SK-N-SH (cell line): Measurements from ENCODE around the gene DEXI. TPM values are rescaled to one million over a fixed set of nuclear protein-coding genes. Genes with fewer than 3 reads are reported as not detected.

Experiments used
- CTCF ChIA-PET: fragments of 300-600, 350-600 bp; formaldehyde crosslinking; extraction: SDS; loops from one replicate; lab custom pipeline; 2021; lab: Yijun Ruan, JAX
- POLR2A ChIA-PET: fragments of 350-600 bp; sonication (Branson Sonifier 250); formaldehyde crosslinking; extraction: SDS; loops from one replicate; lab custom pipeline; 2020; ENCODE audit warnings: antibody characterized with exemption, inconsistent platforms; lab: Yijun Ruan, JAX
- DNase-seq: peaks from one replicate; pipeline ENCODE4 v3.0.0; 2012
- H2AFZ ChIP-seq: fragments of 200-600 bp; sonication (generic); 2 replicates; pipeline ENCODE4 v1.8.1; 2016; ENCODE audit warnings: antibody characterized with exemption, mild to moderate bottlenecking, low read depth
- H3F3A ChIP-seq: fragments of 200-600 bp; sonication (generic); replicated peaks from 2 replicates; pipeline ENCODE3; 2016; ENCODE audit warnings: antibody characterized with exemption, mild to moderate bottlenecking; ENCODE audit not compliant: insufficient read depth
- H3K27ac ChIP-seq, 2 experiments: fragments of 200-500 bp in 1 of 2; fragments of 200-600 bp in 1 of 2; sonication (Bioruptor generic) in 1 of 2; sonication (generic), shearing (Covaris generic) in 1 of 2; 2 replicates each; pipeline versions ENCODE4 v1.5.1 to v1.6.1; 2014 to 2016; ENCODE audit warnings: low read depth in 2 of 2, inconsistent platforms in 1 of 2, low read length in 1 of 2, mild to moderate bottlenecking in 1 of 2, mixed read lengths in 1 of 2
- H3K27me3 ChIP-seq: fragments of 200-600 bp; sonication (generic), shearing (Covaris generic); 2 replicates; pipeline ENCODE4 v1.6.1; 2016; ENCODE audit warnings: mixed run types; ENCODE audit not compliant: insufficient read depth
- H3K36me3 ChIP-seq, 2 experiments: fragments of 200-500 bp in 1 of 2; fragments of 200-600 bp in 1 of 2; sonication (Bioruptor generic) in 1 of 2; sonication (generic) in 1 of 2; replicated peaks in 1 of 2; 2 replicates each; pipeline versions ENCODE3 to v1.5.1; 2014 to 2016; ENCODE audit warnings: low read length in 1 of 2, mild to moderate bottlenecking in 1 of 2; ENCODE audit not compliant: insufficient read depth in 2 of 2, control insufficient read depth in 1 of 2
- H3K4me1 ChIP-seq, 2 experiments: fragments of 200-500 bp in 1 of 2; fragments of 200-600 bp in 1 of 2; sonication (Bioruptor generic) in 1 of 2; sonication (generic), shearing (Covaris generic) in 1 of 2; 2 replicates each; pipeline versions ENCODE4 v1.5.1 to v1.6.1; 2014 to 2016; ENCODE audit warnings: low read depth in 1 of 2, low read length in 1 of 2, mixed run types in 1 of 2; ENCODE audit not compliant: insufficient read depth in 2 of 2, control insufficient read depth in 1 of 2
- H3K4me2 ChIP-seq: fragments of 200-600 bp; sonication (generic), shearing (Covaris generic); 2 replicates; pipeline ENCODE4 v1.6.1; 2017; ENCODE audit warnings: mixed run types
- H3K4me3 ChIP-seq, 2 experiments: fragments of 200-500 bp in 1 of 2; fragments of 200-600 bp in 1 of 2; sonication (Bioruptor generic) in 1 of 2; sonication (generic), shearing (Covaris generic) in 1 of 2; 2 replicates each; pipeline versions ENCODE4 v1.5.1 to v1.8.1; 2014 to 2016; ENCODE audit warnings: low read depth in 2 of 2, inconsistent platforms in 1 of 2, low read length in 1 of 2, mild to moderate bottlenecking in 1 of 2, mixed read lengths in 1 of 2, moderate library complexity in 1 of 2
- H3K79me2 ChIP-seq: fragments of 200-600 bp; sonication (generic); 2 replicates; pipeline ENCODE4 v1.8.1; 2017; ENCODE audit warnings: mild to moderate bottlenecking; ENCODE audit not compliant: insufficient read depth
- H3K9ac ChIP-seq: fragments of 200-600 bp; sonication (generic); 2 replicates; pipeline ENCODE4 v1.6.1; 2017; ENCODE audit warnings: mixed run types
- H3K9me2 ChIP-seq: fragments of 200-600 bp; sonication (generic); 2 replicates; pipeline ENCODE4 v1.6.1; 2017; ENCODE audit warnings: mixed run types
- H3K9me3 ChIP-seq: fragments of 200-600 bp; sonication (generic); 2 replicates; pipeline ENCODE4 v1.6.1; 2017; ENCODE audit warnings: mixed run types, mild to moderate bottlenecking, moderate library complexity
- H4K20me1 ChIP-seq: fragments of 200-600 bp; sonication (generic); 2 replicates; pipeline ENCODE4 v1.6.1; 2017; ENCODE audit warnings: mild to moderate bottlenecking, mixed run types; ENCODE audit not compliant: insufficient read depth
- CTCF ChIP-seq: fragments of 200-600 bp; sonication (generic); IDR thresholded peaks from 2 replicates; pipeline ENCODE4 v1.6.1; 2017; ENCODE audit warnings: antibody characterized with exemption, mild to moderate bottlenecking, moderate library complexity
- ELF1 ChIP-seq: IDR thresholded peaks from 2 replicates; pipeline ENCODE4 v1.4.0; 2012
- FOSL2 ChIP-seq: IDR thresholded peaks from 2 replicates; pipeline ENCODE4 v1.4.0; 2012; ENCODE audit warnings: low read depth, mild to moderate bottlenecking, moderate library complexity, borderline replicate concordance
- FOXM1 ChIP-seq: IDR thresholded peaks from 2 replicates; pipeline ENCODE4 v1.4.0; 2012; ENCODE audit warnings: low read depth, mild to moderate bottlenecking
- MEF2A ChIP-seq: IDR thresholded peaks from 2 replicates; pipeline ENCODE4 v1.4.0; 2012; ENCODE audit warnings: low read depth, borderline replicate concordance
- MXI1 ChIP-seq: IDR thresholded peaks from 2 replicates; pipeline ENCODE4 v1.6.1; 2012; ENCODE audit warnings: mild to moderate bottlenecking, low read depth, low read length, improper control_type of control experiment
- PBX3 ChIP-seq: IDR thresholded peaks from 2 replicates; pipeline ENCODE4; 2012
- RAD21 ChIP-seq: IDR thresholded peaks from 2 replicates; pipeline ENCODE4 v1.6.1; 2012; ENCODE audit warnings: mild to moderate bottlenecking, low read length
- RCOR1 ChIP-seq: fragments of 150-350 bp; IDR thresholded peaks from 2 replicates; pipeline ENCODE4 v1.6.1; 2017; ENCODE audit warnings: antibody characterized with exemption, low read length
- RXRA ChIP-seq: IDR thresholded peaks from 2 replicates; pipeline ENCODE4 v1.4.0; 2012; ENCODE audit warnings: low read depth, mild to moderate bottlenecking, borderline replicate concordance
- SMC3 ChIP-seq: IDR thresholded peaks from 2 replicates; pipeline ENCODE4 v1.6.1; 2012; ENCODE audit warnings: low read depth, low read length, improper control_type of control experiment
- TAF1 ChIP-seq: IDR thresholded peaks from 2 replicates; pipeline ENCODE4 v1.6.1; 2012; ENCODE audit warnings: low read depth, mild to moderate bottlenecking, low read length, moderate library complexity, borderline replicate concordance
- TCF12 ChIP-seq: IDR thresholded peaks from 2 replicates; pipeline ENCODE4 v1.4.0; 2012
- YY1 ChIP-seq: IDR thresholded peaks from 2 replicates; pipeline ENCODE4 v1.4.0; 2012; ENCODE audit warnings: low read depth, mild to moderate bottlenecking
- WGBS: methylation state at CpG from one replicate; pipeline ENCODE4 v1.1.6; 2017; ENCODE audit warnings: low lambda C conversion rate; 5-methylcytosine and 5-hydroxymethylcytosine counted together
- polyA plus RNA-seq, 3 experiments: library from polyadenylated mRNA; depleted of rRNA; stranded (reverse); fragments of >200 nt; gene quantifications; 2 replicates each; pipeline ENCODE4 v1.2.3, GENCODE V29; 2012
- TF ChIP-seq, protein P1 (sequence below): IDR thresholded peaks from 2 replicates; pipeline ENCODE4 v1.4.0; 2012; ENCODE audit warnings: low read depth, borderline replicate concordance
- TF ChIP-seq, protein P2 (sequence below): fragments of 150-350 bp; IDR thresholded peaks from 2 replicates; pipeline ENCODE4 v1.6.1; 2017; ENCODE audit warnings: antibody characterized with exemption, low read length, low read depth, borderline replicate concordance

DEXI gene
- polyA plus RNA-seq, 1 of the 3 experiments (the other 2 are of a cell fraction) = 55.5 TPM

GRCh38 chr16:10964039-10964890 is 22.0 kb upstream of the DEXI start:
- DNase-seq = peak; percentile 79
- H3K27ac ChIP-seq = peak overlapping the region in 1 of 2 experiments; percentile 29; a peak in 1 of 4 replicates
- no peak overlapping the region for H3K4me2 ChIP-seq
- H3K36me3 ChIP-seq = peaks cover 5 to 16% of the 10 kb centered on the region in 2 experiments
- 46% methylated on average over 20 of the region's 20 CpGs for WGBS
- no peaks in the 10 kb centered on the region for H3K27me3 ChIP-seq
- H4K20me1 ChIP-seq = no peaks in the 10 kb centered on the region
- no peaks in the 10 kb centered on the region for H3K9me3 ChIP-seq
- ChIA-PET POLR2A (interaction anchor here (1.1 to 1.6 kb wide), 2 partner anchors 292 to 333 kb away, joined by 3 to 5 read pairs; partner anchors contain the start of gene SOCS1), CTCF (interaction anchor here (0.6 to 12.7 kb wide), 88 partner anchors 10 to 750 kb away, joined by 3 to 318 read pairs (median 4); partner anchors contain the start of genes CLEC16A, DEXI, PRM3 and SOCS1)
- H3K4me3 ChIP-seq = peak overlapping the region in 1 of 2 experiments; percentile 30; a peak in 1 of 4 replicates
- no peaks in the 10 kb centered on the region for H3K9me2 ChIP-seq
- no peak overlapping the region for H3K9ac ChIP-seq
- H3F3A ChIP-seq = peaks cover 18% of the 10 kb centered on the region
- TF ChIP-seq ELF1 = no peak
- TF ChIP-seq RCOR1 = 0 out of 2 replicates have a peak, but pooled peaks have one; percentile 15
- TF ChIP-seq RAD21 = peak; percentile 94
- TF ChIP-seq SMC3 = peak; percentile 84
- TF ChIP-seq PBX3 = peak; percentile 55
- TF ChIP-seq TCF12 = no peak
- TF ChIP-seq MXI1 = peak; percentile 39; the same call in 1 of the 2 replicates
- peak; percentile 92 for TF ChIP-seq CTCF
- H3K4me1 ChIP-seq = peaks cover 13 to 25% of the 10 kb centered on the region in 2 experiments
- H2AFZ ChIP-seq = no peak overlapping the region
- H3K79me2 ChIP-seq = 0 out of 2 replicates have a peak, but pooled peaks cover 7% of the 10 kb centered on the region

DNA sequence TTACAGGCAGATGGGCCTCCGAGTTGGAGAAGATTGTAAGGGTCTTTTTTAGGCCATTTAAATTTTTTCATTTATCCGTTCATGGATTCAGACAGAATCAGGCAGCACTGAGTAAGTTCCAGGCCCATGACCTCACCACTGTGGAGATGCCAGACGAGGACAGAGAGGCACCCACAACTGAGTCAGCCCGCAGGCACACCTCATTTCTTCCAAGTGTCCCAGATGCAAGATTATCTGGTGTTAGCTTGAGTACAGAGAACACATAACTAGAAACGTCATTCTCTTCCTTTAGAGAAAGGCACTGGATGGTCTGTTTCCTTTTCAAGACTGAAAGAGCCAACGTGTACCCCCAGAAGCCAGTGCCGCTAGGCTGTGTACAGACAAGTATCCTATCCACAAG is 19.0 kb upstream of the DEXI start:
- H3K27ac ChIP-seq = peak overlapping the region in 1 of 2 experiments; percentile 92; a peak in 2 of 4 replicates
- peaks cover 5 to 16% of the 10 kb centered on the region in 2 experiments for H3K36me3 ChIP-seq
- no peaks in the 10 kb centered on the region for H3K9me2 ChIP-seq
- ChIA-PET CTCF (interaction anchor here (1.4 to 12.7 kb wide), 3 partner anchors 12 to 337 kb away, joined by 3 to 199 read pairs (median 39); partner anchors contain the start of genes CLEC16A and SOCS1), POLR2A (no interaction called here)
- no peak overlapping the region for H2AFZ ChIP-seq
- H3K9me3 ChIP-seq = no peaks in the 10 kb centered on the region
- no peaks in the 10 kb centered on the region for H3K27me3 ChIP-seq
- peaks cover 16% of the 10 kb centered on the region; the same call in 1 of the 2 replicates for H3K79me2 ChIP-seq
- peak overlapping the region; percentile 59; the same call in 1 of the 2 replicates for H3K9ac ChIP-seq
- no peaks in the 10 kb centered on the region for H4K20me1 ChIP-seq
- peaks cover 19 to 46% of the 10 kb centered on the region in 2 experiments for H3K4me1 ChIP-seq
- H3K4me2 ChIP-seq = peak overlapping the region; percentile 56
- no peak overlapping the region for H3K4me3 ChIP-seq
- WGBS = 30% methylated on average over 7 of the region's 7 CpGs
- DNase-seq = no peak
- peaks cover 38% of the 10 kb centered on the region for H3F3A ChIP-seq
- no peak for TF ChIP-seq FOXM1
- TF ChIP-seq, protein P1, sequence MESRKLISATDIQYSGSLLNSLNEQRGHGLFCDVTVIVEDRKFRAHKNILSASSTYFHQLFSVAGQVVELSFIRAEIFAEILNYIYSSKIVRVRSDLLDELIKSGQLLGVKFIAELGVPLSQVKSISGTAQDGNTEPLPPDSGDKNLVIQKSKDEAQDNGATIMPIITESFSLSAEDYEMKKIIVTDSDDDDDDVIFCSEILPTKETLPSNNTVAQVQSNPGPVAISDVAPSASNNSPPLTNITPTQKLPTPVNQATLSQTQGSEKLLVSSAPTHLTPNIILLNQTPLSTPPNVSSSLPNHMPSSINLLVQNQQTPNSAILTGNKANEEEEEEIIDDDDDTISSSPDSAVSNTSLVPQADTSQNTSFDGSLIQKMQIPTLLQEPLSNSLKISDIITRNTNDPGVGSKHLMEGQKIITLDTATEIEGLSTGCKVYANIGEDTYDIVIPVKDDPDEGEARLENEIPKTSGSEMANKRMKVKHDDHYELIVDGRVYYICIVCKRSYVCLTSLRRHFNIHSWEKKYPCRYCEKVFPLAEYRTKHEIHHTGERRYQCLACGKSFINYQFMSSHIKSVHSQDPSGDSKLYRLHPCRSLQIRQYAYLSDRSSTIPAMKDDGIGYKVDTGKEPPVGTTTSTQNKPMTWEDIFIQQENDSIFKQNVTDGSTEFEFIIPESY = no peak
- TF ChIP-seq FOSL2 = peak; percentile 87
- peak; percentile 60; the same call in 1 of the 2 replicates for TF ChIP-seq RXRA
- no peak for TF ChIP-seq RAD21
- no peak for TF ChIP-seq YY1
- TF ChIP-seq TAF1 = no peak
- 0 out of 2 replicates have a peak, but pooled peaks have one; percentile 17 for TF ChIP-seq MEF2A
- TF ChIP-seq, protein P2, sequence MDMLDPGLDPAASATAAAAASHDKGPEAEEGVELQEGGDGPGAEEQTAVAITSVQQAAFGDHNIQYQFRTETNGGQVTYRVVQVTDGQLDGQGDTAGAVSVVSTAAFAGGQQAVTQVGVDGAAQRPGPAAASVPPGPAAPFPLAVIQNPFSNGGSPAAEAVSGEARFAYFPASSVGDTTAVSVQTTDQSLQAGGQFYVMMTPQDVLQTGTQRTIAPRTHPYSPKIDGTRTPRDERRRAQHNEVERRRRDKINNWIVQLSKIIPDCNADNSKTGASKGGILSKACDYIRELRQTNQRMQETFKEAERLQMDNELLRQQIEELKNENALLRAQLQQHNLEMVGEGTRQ = no peak
